ENCODE data around the gene LEKR1.
A peak's percentile ranks its signal among the peaks of the same experiment; 100 is the strongest.
"Not testable (repeated sequence)": the region's sequence is repeated elsewhere in the genome, so short reads cannot be mapped to it uniquely, and the experiment has no call there.

The LEKR1 gene

GRCh38 chr3:156923349-156923748, 97.2 kb downstream of the LEKR1 start:
- no peaks in the 10 kb centered on the region for H3K27me3 Mint-ChIP-seq
- DNase-seq, result no peak
- H3K4me3 Mint-ChIP-seq, result no peak overlapping the region
- H3K36me3 Mint-ChIP-seq (ENCODE audit: low read depth), result no peaks in the 10 kb centered on the region
- H3K27ac Mint-ChIP-seq, result no peak overlapping the region
- peaks cover 12% of the 10 kb centered on the region for H3K9me3 Mint-ChIP-seq
- H3K4me1 Mint-ChIP-seq (ENCODE audit: low read depth), result no peaks in the 10 kb centered on the region

- no peaks in the 10 kb centered on the region for H3K9me3 Mint-ChIP-seq
- H3K4me3 Mint-ChIP-seq, result no peak overlapping the region
- H3K36me3 Mint-ChIP-seq (ENCODE audit: low read depth), result no peaks in the 10 kb centered on the region
- no peaks in the 10 kb centered on the region for H3K4me1 Mint-ChIP-seq (ENCODE audit: low read depth)
- no peak overlapping the region for H3K27ac Mint-ChIP-seq
- DNase-seq, result no peak
- H3K27me3 Mint-ChIP-seq, result peaks cover 13% of the 10 kb centered on the region
Measured at GRCh38 chr3:156938724-156939123, 112.6 kb downstream of the LEKR1 start.

GRCh38 chr3:156939315-156939714, 113.2 kb downstream of the LEKR1 start:
- DNase-seq, result no peak
- H3K27ac Mint-ChIP-seq, result no peak overlapping the region
- peaks cover 13% of the 10 kb centered on the region for H3K27me3 Mint-ChIP-seq
- H3K4me1 Mint-ChIP-seq (ENCODE audit: low read depth), result no peaks in the 10 kb centered on the region
- H3K4me3 Mint-ChIP-seq, result no peak overlapping the region
- H3K9me3 Mint-ChIP-seq, result no peaks in the 10 kb centered on the region
- no peaks in the 10 kb centered on the region for H3K36me3 Mint-ChIP-seq (ENCODE audit: low read depth)

GRCh38 chr3:156941311-156941710, 115.2 kb downstream of the LEKR1 start:
- Mint-ChIP-seq H3K4me3 (no peak overlapping the region), H3K4me1 (ENCODE audit: low read depth) (no peaks in the 10 kb centered on the region), H3K27me3 (peaks cover 13% of the 10 kb centered on the region), H3K27ac (no peak overlapping the region), H3K9me3 (no peaks in the 10 kb centered on the region), H3K36me3 (ENCODE audit: low read depth) (no peaks in the 10 kb centered on the region)
- DNase-seq, result no peak

GRCh38 chr3:156948402-156949210, 122.5 kb downstream of the LEKR1 start:
- Mint-ChIP-seq H3K27ac (no peak overlapping the region), H3K27me3 (peaks cover 10% of the 10 kb centered on the region), H3K9me3 (no peaks in the 10 kb centered on the region), H3K4me1 (ENCODE audit: low read depth) (no peaks in the 10 kb centered on the region), H3K36me3 (ENCODE audit: low read depth) (no peaks in the 10 kb centered on the region), H3K4me3 (no peak overlapping the region)
- DNase-seq, result no peak

GRCh38 chr3:156952011-156952410, 125.9 kb downstream of the LEKR1 start:
- Mint-ChIP-seq H3K9me3 (no peaks in the 10 kb centered on the region), H3K27ac (no peak overlapping the region), H3K4me1 (ENCODE audit: low read depth) (no peaks in the 10 kb centered on the region), H3K36me3 (ENCODE audit: low read depth) (no peaks in the 10 kb centered on the region), H3K27me3 (peaks cover 15% of the 10 kb centered on the region), H3K4me3 (no peak overlapping the region)
- no peak for DNase-seq

- H3K4me3 Mint-ChIP-seq, result no peak overlapping the region
- no peak overlapping the region for H3K27ac Mint-ChIP-seq
- no peaks in the 10 kb centered on the region for H3K9me3 Mint-ChIP-seq
- no peak for DNase-seq
- H3K4me1 Mint-ChIP-seq (ENCODE audit: low read depth), result no peaks in the 10 kb centered on the region
- peaks cover 8% of the 10 kb centered on the region for H3K27me3 Mint-ChIP-seq
- H3K36me3 Mint-ChIP-seq (ENCODE audit: low read depth), result no peaks in the 10 kb centered on the region
Measured at GRCh38 chr3:156957715-156958114, 131.6 kb downstream of the LEKR1 start.

GRCh38 chr3:156963096-156963495, 136.9 kb downstream of the LEKR1 start:
- H3K36me3 Mint-ChIP-seq (ENCODE audit: low read depth), result no peaks in the 10 kb centered on the region
- DNase-seq, result no peak
- H3K9me3 Mint-ChIP-seq, result no peaks in the 10 kb centered on the region
- H3K4me3 Mint-ChIP-seq, result no peak overlapping the region
- no peaks in the 10 kb centered on the region for H3K4me1 Mint-ChIP-seq (ENCODE audit: low read depth)
- H3K27me3 Mint-ChIP-seq, result peaks cover 5% of the 10 kb centered on the region
- no peak overlapping the region for H3K27ac Mint-ChIP-seq

- Mint-ChIP-seq H3K27me3 (peaks cover 8% of the 10 kb centered on the region), H3K27ac (no peak overlapping the region), H3K4me3 (no peak overlapping the region), H3K9me3 (no peaks in the 10 kb centered on the region), H3K4me1 (ENCODE audit: low read depth) (no peaks in the 10 kb centered on the region), H3K36me3 (ENCODE audit: low read depth) (no peaks in the 10 kb centered on the region)
- no peak for DNase-seq
Measured at GRCh38 chr3:156964577-156964976, 138.4 kb downstream of the LEKR1 start.

GRCh38 chr3:156966349-156966748, 140.2 kb downstream of the LEKR1 start:
- H3K4me1 Mint-ChIP-seq (ENCODE audit: low read depth); H3K4me3 Mint-ChIP-seq: not testable (repeated sequence)

GRCh38 chr3:156973954-156974353, 147.8 kb downstream of the LEKR1 start:
- no peaks in the 10 kb centered on the region for H3K36me3 Mint-ChIP-seq (ENCODE audit: low read depth)
- DNase-seq, result no peak
- H3K4me3 Mint-ChIP-seq, result no peak overlapping the region
- H3K27ac Mint-ChIP-seq, result no peak overlapping the region
- H3K4me1 Mint-ChIP-seq (ENCODE audit: low read depth), result peaks cover 8% of the 10 kb centered on the region
- no peaks in the 10 kb centered on the region for H3K27me3 Mint-ChIP-seq
- no peaks in the 10 kb centered on the region for H3K9me3 Mint-ChIP-seq

More at GRCh38 chr3:156966349-156966748, 140.2 kb downstream of the LEKR1 start:
- not testable (repeated sequence) for H3K27me3 Mint-ChIP-seq; H3K27ac Mint-ChIP-seq; H3K36me3 Mint-ChIP-seq (ENCODE audit: low read depth); H3K9me3 Mint-ChIP-seq; DNase-seq

- Mint-ChIP-seq H3K27ac (no peak overlapping the region), H3K27me3 (no peaks in the 10 kb centered on the region), H3K4me1 (ENCODE audit: low read depth) (peaks cover 9% of the 10 kb centered on the region), H3K9me3 (no peaks in the 10 kb centered on the region), H3K4me3 (no peak overlapping the region), H3K36me3 (ENCODE audit: low read depth) (no peaks in the 10 kb centered on the region)
- DNase-seq, result no peak
Measured at GRCh38 chr3:156974931-156975330, 148.8 kb downstream of the LEKR1 start.

GRCh38 chr3:156975721-156976120, 149.6 kb downstream of the LEKR1 start:
- H3K36me3 Mint-ChIP-seq (ENCODE audit: low read depth), result no peaks in the 10 kb centered on the region
- DNase-seq, result no peak
- H3K9me3 Mint-ChIP-seq, result no peaks in the 10 kb centered on the region
- H3K4me3 Mint-ChIP-seq, result no peak overlapping the region
- no peak overlapping the region for H3K27ac Mint-ChIP-seq
- H3K4me1 Mint-ChIP-seq (ENCODE audit: low read depth), result peaks cover 9% of the 10 kb centered on the region
- H3K27me3 Mint-ChIP-seq, result no peaks in the 10 kb centered on the region

- Mint-ChIP-seq H3K27ac (no peak overlapping the region), H3K9me3 (no peaks in the 10 kb centered on the region), H3K36me3 (ENCODE audit: low read depth) (no peaks in the 10 kb centered on the region), H3K27me3 (no peaks in the 10 kb centered on the region), H3K4me3 (no peak overlapping the region), H3K4me1 (ENCODE audit: low read depth) (peaks cover 9% of the 10 kb centered on the region)
- DNase-seq, result no peak
Measured at GRCh38 chr3:156976933-156977332, 150.8 kb downstream of the LEKR1 start.

- no peak for DNase-seq
Measured at GRCh38 chr3:156978481-156978961, 152.4 kb downstream of the LEKR1 start.

More at GRCh38 chr3:156978481-156978961, 152.4 kb downstream of the LEKR1 start:
- Mint-ChIP-seq H3K27ac (peak overlapping the region; percentile 36), H3K36me3 (ENCODE audit: low read depth) (no peaks in the 10 kb centered on the region), H3K27me3 (no peaks in the 10 kb centered on the region), H3K4me3 (no peak overlapping the region), H3K9me3 (no peaks in the 10 kb centered on the region), H3K4me1 (ENCODE audit: low read depth) (peaks cover 9% of the 10 kb centered on the region)

Data from activated T-cell treated with anti-CD3 and anti-CD28 coated beads, Interleukin-2, amount 50 U/mL, for 24 hours (primary cell).